ENCODE data around the gene JDP2. TPM values are rescaled to one million over a fixed set of nuclear protein-coding genes. Genes with fewer than 3 reads are reported as not detected.

JDP2 gene
- polyA plus RNA-seq, 5 donors: 21.6 to 27.7 (median 24.3) TPM

- no peak for DNase-seq
Observed at GRCh38 chr14:75506930-75507329, 79.1 kb downstream of the JDP2 start.

DNA sequence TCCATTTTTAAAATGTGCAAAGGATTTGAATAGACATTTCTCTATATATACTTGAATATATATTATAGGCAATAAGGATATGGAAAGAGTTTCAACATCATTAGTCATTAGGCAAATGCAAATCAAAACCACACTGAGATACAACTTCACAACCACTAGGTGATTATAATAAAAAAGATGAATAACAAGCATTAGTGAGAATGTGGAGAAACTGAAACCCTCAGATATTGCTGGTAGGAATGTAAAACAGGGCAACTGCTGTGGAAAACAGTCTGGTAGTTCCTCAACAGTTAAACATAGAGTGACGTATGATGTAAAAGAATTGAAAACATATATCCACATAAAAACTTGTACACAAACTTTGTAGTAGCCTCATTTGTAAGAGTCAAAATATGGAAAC lies 82.7 kb downstream of the JDP2 start:
- no peak for DNase-seq

GRCh38 chr14:75511201-75511600 lies 83.4 kb downstream of the JDP2 start:
- DNase-seq: no peak

DNA sequence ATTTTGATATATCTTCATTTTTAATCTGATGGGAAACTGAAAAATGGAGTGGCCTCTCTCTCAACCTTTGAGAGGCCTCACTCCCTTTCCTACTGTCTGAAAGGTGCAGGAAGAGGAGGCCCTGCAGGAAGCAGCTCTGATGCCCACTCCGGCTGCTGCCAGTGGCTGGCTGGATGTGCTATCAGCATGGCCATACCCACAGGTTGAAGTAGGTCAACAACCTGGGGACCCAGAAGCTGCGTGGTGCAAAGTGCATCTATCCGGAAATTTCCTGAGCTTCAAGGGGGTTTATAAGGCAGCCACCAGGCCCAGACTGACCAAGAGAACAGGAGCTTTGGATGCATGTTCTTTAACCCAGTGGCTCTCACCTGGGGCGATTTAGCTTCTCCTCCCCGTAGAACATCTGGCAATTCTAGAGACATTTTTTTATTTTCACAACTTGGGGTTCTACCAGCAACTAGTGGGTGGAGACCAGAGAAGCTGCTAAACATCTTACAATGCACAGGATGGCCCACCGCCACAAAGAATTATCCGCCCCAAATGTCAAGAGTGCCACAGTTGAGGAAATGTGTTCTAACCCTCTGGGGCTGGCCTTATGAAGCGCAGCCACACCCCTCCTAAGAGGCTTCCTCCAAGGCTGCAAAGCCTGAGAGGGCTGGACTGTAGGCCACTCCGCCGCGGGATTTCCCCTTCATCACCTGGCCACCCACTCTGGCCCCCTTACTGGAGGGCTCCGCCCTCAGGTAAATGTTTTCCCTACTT lies 86.3 kb downstream of the JDP2 start:
- DNase-seq: no peak

GRCh38 chr14:75514673-75515628 lies 87.1 kb downstream of the JDP2 start:
- no peak for DNase-seq

DNA sequence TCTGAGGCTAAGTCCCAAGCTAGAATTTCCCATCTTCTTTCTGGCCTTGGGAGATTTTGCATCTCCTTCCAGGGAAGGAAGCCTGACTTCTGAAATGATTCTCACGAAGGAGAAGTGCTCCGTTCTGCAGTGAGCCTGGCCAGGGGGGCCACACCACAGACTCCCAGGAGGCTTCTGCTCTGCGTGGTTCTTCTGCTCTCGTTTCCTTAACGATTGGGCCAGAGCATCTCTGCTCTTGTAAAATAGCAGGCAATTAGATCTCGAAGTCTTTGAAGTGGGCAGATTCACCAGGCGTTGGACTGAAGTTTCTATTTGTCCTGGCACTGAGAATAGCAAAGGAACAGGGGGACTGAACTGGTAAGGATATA lies 87.8 kb downstream of the JDP2 start:
- no peak for DNase-seq

GRCh38 chr14:75518625-75519024 lies 90.8 kb downstream of the JDP2 start:
- DNase-seq: no peak

- no peak for DNase-seq
Observed at GRCh38 chr14:75519394-75519793, 91.6 kb downstream of the JDP2 start.

- DNase-seq: no peak
Observed at GRCh38 chr14:75519826-75520728, 92.3 kb downstream of the JDP2 start.

DNA sequence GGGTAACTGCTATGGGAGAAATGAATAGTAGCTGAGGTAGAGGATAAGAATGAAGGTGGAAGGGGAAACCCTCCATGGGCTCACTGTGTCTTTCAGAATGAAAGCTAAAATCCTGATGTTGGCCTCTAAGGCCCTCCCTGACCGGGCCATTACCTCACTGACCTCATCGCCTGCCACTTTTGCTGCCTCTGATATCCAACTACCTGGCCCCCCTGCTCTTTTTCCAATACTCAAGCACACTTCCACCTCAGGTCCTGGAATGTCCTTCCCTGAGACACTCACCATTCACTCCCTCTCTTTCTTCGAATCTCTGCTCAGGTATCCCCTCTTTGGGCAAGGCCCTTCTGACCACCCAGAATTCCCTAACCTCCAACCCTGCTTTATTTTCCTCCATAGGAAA lies 93.0 kb downstream of the JDP2 start:
- DNase-seq: no peak

DNA sequence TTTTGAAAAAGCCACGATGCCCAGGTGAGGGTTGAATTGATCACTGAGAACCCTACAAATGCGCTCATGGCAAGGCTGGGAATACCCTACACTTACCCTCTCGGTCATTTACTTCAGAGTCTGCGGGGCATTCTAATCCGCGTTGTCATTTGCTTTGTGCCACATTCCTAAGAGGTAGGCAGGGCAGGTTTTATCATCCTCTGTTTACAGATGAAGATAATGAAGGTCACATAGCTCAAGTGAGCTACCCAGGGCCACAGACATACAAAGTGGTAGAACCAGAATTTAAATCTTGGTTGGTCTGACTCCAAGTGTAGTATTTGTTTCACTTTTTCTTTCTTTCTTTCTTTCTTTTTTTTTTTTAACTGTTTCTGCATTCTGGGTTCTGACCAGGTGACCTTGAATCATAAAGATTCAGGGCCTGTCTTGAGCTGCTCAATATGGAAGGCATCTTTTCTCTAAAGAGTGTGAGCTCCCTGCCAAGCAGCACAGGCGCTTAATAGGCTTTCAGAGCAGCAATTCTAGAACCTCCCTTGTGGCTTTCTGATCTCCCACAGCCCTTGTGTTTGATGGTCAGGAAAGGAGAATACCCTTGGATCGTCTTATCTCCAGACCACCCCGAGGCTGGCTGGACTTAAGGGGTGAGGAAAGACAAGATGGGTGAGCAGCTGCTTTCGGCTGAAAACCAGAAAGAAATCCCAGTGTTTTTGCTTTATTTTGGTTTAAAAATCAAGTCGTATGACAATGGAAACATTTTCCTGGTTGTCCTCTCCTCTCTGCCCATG lies 93.8 kb downstream of the JDP2 start:
- DNase-seq: no peak

DNA sequence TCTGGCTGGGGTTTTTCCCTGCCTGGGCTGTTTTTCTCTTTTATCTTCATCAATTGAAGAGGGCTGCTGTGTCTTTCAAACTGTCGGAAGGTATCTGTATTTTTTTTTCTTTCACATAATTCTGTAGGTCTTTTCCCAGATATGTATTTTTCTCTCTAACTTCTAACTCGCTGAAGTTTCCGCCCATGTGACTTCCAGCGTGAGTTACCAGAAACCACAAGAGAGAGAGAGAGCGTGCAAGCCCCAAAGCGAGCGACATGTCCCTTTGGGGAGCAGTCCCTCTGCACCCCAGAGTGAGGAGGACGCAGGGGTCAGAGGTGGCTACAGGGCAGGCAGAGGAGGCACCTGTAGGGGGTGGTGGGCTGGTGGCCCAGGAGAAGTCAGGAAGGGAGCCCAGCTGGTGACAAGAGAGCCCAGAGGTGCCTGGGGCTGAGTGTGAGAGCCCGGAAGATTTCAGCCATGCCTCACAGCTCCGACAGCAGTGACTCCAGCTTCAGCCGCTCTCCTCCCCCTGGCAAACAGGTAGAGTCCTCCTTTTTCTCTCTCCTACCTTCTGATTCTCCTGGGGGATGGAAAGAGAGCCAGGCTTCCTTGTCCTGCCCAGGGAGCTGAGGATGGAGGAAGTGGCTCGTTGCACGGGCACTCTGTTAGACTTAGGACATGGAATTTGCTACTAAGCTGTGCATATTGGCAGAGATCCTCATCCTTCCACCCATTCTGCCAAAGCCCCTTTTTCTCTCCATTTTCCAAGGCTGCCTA lies 94.6 kb downstream of the JDP2 start, which contains the start of gene BATF:
TSS of gene BATF (plus strand) at position 246 of the 759 bp plus-strand sequence. CDS start at position 460, 214 bp downstream.
- no peak for DNase-seq

DNA sequence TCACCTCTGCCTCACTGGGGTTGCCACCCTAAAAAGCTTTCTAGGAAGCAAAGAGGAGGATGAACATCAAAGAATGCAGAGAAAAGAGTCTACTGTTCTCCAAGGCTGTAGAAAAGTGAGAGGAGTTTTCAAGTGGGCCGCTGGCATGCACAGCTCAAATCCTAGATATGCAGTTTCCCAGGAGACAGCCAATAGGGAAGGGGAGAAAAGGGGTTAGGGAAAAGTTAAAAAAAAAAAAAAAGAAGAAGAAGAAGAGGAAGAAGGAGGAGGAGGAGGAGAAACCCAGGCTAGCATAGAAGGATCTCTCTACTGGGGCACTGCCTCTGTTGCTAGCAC lies 95.1 kb downstream of the JDP2 start:
- DNase-seq: no peak

Other genes with a start within 250 kb of the JDP2 start
- gene FOS, start 149.2 kb upstream of the JDP2 start, polyA plus RNA-seq (ENCODE audit: insufficient read depth in 1 of 5, insufficient read length in 5 of 5, low replicate concordance in 1 of 5): 1,000 to 10,000 TPM in 1 of 5 donors, 100 to 1,000 TPM in 4; 142 to 1,318 (median 956) TPM
- gene BATF, start 94.4 kb downstream of the JDP2 start, polyA plus RNA-seq (ENCODE audit: insufficient read depth in 1 of 5, insufficient read length in 5 of 5, low replicate concordance in 1 of 5): under 1 TPM; 0.45 to 0.90 (median 0.71) TPM
- gene FLVCR2, start 150.6 kb downstream of the JDP2 start, polyA plus RNA-seq (ENCODE audit: insufficient read depth in 1 of 5, insufficient read length in 5 of 5, low replicate concordance in 1 of 5): 1 to 10 TPM; 4.3 to 9.8 (median 6.4) TPM
- gene ERG28, start 232.9 kb downstream of the JDP2 start, polyA plus RNA-seq (ENCODE audit: insufficient read depth in 1 of 5, insufficient read length in 5 of 5, low replicate concordance in 1 of 5): 10 to 100 TPM; 26.1 to 31.6 (median 28.3) TPM
- gene TTLL5, start 233.2 kb downstream of the JDP2 start, polyA plus RNA-seq (ENCODE audit: insufficient read depth in 1 of 5, insufficient read length in 5 of 5, low replicate concordance in 1 of 5): 10 to 100 TPM; 36.6 to 47.6 (median 42.1) TPM